HG03439 (cell line): ENCODE data around the gene FANCM.
"Not testable (repeated sequence)": the region's sequence is repeated elsewhere in the genome, so short reads cannot be mapped to it uniquely, and the experiment has no call there.

ENCODE experiments used
- ATAC-seq: cut with Tn5 transposase; IDR thresholded peaks from one replicate; pipeline ENCODE4 v1.9.1; 2021; ENCODE audit warnings: mild to moderate bottlenecking, moderate library complexity; ENCODE audit not compliant: unreplicated experiment

FANCM gene

DNA sequence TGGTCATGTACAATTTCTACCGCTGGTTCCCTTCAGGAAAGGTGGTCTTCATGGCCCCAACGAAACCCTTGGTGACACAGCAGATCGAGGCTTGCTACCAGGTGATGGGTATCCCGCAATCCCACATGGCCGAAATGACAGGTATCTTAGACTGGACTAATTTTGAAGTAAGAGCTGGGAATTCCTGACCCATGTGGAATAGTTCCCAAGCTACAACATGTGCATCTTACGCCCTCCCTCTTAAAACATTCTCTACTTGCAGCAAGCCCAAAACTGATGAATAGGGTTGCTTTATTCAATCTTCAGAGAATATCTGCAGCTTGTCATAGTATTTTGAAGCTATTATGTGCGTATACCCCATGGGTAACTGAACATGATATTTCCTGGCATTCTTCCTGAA, 669 bp downstream of the FANCM start:
- no peak for ATAC-seq

DNA sequence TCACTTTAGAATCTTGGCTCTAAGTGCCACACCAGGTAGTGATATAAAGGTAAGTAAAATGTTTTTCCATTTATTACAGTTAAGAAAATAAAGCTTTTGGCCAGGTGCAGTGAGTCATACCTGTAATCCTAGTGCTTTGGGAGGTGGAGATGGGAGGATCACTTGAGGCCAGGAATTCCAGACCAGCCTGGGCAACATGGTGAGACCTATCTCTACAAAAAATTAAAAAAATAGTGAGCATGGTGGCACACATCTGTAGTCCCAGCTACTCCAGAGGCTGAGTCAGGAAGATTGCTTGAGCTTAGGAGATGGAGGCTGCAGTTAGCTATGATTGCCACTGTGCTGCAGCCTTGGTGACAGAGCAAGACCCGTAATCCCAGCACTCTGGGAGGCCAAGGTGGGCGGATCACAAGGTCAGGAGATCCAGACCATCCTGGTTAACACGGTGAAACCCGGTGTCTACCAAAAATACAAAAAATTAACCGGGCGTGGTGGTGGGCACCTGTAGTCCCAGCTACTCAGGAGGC, 5.0 kb downstream of the FANCM start:
- ATAC-seq, result no peak

DNA sequence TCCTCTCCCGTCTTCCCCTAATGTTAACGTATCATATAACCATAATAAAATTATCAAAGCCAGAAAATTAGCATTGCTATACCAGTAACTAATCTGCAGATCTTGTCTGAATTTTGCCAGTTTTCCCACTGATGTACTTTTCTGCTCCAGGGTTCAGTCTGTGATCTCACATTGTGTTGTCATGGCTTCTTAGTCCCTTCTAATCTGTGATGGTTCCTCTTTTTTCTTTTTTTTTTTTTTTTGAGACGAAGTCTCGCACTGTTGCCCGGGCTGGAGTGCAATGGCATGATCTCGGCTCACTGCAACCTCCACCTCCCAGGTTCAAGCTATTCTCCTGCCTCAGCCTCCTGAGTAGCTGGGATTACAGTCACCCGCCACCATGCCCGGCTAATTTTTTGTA, 6.4 kb downstream of the FANCM start:
- not testable (repeated sequence) for ATAC-seq

DNA sequence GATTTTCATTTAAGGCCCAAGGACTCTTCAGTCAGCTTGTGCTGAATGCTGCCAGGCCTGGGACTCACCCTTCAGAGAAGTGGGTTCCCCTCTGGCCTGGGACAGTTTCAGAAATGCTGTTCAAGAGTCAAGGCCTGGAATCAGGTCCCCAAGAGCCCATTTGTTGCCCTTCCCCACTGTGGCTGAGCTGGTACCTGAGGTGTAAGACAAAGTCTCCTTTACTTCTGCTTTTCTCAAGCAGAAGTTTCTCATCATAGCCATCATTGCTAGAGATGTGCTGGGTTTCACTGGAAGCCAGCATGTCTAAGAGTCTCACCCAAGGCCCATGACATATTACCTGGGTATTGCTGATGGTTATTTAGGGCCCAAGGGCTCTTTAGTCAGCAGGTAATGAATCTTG, 8.9 kb downstream of the FANCM start:
- no peak for ATAC-seq

DNA sequence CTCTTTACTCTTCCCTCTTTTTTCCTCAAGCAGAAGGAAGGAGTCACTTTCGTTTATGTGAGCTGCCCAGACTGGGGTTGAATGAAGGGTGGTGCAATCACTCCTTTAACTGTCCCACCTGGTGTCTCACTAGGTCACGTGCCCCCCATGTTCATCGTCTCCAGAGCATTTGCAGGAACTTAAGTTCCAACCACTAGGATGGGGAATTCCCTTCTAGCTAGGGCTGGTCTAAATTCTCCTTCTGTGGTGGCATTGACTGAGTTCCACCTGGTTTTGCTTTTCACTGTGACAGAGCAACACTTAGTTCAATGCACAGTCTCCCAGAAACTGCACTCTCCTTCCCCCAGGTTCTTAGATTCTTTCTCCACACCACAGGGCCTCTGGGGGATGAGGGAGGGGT, 9.5 kb downstream of the FANCM start:
- ATAC-seq, result no peak

DNA sequence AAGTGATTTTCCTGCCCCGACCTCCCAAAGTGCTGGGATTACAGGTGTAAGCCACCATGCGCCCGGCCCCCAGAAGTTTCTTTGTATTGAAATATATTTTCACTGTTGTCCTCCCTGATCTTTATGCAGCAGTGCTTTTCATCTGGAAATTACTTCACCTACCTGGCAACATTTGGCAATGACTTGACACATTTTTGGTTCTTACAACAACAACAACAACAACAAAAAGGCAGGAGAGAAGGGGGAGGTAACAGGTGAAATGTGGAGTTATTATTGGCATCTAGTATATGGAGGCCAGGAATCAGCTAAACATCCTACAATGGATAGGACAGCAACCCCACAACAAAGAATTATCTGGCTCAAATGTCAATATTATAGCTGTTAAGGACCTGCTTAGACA, 13.9 kb downstream of the FANCM start:
- no peak for ATAC-seq

DNA sequence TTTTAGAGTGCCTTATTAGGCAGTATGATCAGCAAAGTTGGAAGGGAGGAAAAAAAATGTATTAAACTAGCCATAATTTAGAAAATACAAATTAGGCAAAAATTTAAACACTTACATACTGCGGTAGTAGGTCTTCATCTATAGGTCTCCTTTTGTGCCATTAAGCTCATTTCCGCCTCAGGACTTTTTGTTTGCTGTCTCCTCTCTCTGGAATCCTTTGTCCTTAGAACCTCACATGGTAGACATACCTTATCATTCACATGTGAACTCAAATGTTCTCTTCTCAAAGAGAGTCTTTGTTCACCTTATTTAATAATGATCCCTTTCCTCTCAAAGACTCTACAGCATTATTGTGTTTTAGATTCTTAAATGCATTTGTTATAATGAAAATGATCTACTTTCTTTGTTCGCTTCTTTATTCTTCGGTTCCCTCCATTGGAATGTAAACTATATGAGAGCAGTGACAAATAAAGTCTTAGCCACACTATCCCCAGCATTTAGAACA, 14.7 kb downstream of the FANCM start:
- ATAC-seq, result no peak

DNA sequence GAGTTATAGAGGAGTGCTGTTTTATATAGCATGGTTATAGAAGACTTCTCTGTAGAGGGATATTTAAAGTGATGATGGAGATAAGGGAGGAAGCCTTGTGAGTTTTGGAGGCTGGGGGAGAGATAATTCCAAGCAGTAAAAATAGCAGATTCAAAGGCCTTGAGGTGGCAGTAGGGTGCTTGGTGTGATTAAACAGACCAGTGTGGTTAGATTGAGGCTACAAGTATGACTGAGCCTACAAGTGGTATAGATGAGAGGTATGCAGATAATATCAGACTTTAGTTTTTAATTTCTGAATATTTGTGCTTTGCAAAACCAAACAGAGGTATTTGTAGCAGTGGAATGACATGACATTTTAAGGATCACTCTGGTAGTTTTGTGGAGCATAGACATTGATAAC, 20.3 kb downstream of the FANCM start:
- ATAC-seq, result no peak

DNA sequence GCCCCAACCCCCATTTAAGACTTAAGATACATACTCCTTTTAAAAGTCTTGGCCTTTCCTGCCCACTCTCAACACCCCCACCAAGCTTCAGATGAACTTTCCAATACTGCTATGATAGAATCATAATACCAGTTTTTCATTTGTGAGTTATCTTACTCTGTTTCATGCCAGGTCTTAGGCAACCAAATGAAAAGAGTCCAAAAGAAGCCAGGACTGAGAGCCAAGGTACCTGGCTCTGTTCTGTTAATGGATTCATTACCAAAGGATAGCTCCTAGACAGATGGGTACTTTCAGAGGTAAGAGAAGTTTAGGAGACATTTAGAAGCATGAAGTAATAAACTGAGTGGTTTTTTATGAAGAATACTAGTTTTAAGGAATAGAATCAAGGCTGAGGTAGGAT, 34.2 kb downstream of the FANCM start:
- no peak for ATAC-seq

DNA sequence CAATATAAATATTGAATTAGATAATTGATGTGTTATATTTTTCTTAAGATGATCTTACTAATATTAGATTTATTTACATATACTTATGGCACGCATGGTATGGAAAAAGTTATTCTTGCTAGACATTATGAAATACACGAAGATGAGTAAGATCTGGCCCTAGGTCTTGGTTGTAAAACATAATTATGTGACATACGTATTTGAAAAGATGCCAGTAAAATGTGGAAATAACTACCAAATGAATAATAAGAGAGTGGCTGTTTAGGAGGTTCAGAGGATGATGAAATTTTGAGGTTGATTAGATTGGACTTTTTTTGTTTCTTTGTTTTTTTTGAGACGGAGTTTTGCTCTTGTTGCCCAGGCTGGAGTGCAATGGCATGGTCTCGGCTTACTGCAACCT, 41.3 kb downstream of the FANCM start:
- no peak for ATAC-seq

DNA sequence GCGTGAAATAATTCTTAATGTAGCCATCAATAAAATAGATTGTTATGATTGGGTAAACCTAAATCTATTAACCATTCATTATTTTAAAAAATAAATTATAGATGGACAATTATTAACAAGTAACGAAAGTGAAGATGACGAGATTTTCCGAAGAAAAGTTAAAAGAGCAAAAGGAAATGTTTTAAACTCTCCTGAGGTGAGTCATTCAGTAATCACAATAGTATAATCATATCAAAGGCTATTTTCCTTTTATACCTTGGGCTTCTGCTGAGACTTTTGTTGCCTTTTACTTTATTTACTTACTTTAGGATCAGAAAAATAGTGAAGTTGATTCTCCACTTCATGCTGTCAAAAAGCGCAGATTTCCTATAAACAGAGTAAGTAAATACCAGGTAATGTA, 45.6 kb downstream of the FANCM start:
- ATAC-seq, result no peak

DNA sequence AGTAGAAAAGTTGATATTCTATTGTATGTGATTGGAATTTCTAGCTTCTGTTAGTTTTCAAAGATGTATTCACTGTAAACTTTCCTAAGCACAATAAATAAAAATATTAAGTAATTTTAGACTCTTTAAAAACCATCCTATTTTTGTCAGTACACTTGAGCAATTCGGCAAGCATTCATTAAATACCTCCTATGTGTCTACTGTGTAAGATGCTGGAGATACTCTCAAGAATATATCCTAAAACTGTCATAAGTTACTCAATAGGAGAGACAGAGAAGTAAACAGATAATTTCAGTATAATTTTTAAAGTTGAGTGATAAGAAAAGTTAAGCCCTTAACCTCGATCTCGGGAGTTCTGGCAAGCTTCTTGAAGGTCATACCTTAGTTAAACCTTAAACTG, 46.1 kb downstream of the FANCM start:
- no peak for ATAC-seq

DNA sequence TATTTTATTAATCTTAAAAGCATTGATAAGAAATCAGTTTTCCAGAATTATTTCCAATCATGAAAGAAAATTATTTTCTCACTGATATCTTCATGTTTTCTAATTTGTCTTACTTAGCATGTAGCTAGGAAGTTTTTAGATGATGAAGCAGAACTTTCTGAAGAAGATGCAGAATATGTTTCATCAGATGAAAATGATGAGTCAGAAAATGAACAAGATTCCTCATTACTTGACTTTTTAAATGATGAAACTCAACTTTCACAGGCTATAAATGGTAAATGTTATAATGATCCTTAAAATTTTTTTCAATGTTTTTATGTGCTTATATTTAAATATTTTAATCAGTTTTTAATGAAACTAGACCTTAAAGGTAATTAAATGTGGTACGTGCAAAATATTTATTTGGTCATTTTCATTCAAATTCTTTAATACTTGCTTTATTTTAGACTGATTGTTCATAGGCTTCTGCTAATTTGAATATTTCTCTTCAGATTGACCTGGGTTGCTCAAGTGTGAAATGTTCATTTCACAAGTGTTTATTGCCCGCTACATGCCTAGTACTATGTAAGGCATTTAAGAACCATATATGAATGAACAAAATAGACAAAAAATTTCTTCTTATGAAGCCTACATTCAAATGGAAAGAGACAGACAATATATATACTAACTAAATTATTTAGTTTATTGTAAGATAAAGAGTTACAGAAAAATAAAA, 49.5 kb downstream of the FANCM start:
- peak; percentile 61 for ATAC-seq

DNA sequence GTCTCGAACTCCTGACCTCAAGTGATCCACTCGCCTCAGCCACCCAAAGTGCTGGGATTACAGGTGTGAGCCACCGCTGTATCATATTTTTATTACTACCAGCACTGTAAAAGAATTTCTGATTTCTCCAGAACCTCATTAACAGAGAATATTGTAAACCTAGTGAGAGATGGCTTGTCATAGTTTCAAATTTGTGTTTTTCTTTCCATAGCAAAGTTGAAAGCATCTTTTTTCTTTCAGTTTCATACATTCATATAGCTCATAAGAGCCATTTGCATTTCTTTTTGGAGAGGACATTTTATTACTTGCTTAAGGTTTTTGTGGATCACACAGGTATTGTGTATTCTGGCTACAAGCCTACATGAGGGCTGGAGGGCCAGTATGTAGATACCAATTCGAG, 59.2 kb downstream of the FANCM start:
- no peak for ATAC-seq

DNA sequence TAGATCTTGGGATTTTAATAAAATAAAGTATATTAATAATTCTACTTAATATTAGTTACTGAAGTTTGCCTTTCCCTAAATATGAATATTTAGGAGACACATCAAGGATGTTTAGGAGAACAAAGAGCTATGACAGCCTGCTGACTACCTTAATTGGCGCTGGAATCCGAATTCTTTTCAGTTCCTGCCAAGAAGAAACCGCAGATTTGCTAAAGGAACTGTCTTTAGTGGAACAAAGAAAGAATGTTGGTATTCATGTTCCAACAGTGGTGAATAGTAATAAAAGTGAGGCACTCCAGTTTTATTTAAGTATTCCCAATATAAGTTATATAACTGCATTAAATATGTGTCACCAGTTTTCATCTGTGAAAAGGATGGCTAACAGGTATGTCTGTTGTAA, 62.8 kb downstream of the FANCM start:
- no peak for ATAC-seq

DNA sequence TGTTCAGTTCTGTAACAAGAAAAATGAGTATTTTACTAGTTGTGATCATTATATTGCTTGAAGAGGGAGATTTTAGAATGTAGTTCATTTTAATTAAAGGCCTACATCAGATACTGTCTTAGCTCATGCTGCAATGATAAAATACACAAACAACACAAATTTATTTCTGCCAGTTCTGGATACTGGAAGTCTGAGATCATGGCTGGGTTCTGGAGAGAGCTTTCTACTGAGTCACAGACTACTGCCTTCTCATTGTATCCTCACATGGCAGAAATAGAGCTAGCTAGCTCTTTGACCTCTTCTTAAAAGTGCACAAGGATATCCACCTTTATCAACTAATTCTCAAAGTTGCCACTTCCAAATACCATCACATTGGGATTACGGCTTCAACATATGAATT, 63.5 kb downstream of the FANCM start:
- ATAC-seq, result no peak

DNA sequence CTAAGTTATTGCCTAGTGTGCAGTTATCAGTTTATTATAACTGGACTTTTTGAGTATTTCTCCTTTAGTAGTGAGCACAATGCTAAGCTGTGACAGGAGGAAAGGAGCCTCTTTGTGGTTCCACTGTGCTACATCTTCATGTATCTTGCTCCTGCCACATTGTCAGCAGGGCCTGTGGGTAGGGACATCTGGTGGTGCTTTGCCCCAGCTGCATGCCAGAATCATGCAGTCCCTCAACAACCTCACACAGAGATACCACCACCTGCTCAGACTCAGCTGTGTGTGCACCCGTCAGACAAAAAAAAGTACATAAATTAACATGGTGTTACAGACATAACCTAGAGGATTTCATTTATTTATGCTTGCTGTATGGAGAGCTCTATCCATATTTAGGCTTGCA, 66.2 kb downstream of the FANCM start:
- peak; percentile 64 for ATAC-seq

DNA sequence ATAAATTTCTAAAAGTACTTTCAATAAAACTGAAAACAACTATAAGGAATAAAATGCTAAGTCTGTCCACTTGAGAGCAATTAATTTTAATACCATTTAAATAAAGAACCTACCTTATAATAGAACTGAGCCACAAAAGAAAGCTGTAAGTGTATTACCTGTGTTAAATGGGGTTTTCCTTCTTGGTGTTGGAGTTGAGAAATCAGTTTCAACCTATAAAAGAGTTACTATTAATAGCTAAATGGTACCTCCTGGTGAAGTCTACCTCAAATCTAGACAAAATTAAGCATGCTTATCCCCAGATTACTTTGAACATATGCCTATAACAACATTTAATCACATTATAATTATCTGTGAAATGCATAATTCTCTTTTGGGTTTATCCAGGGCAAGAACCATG, 68.5 kb downstream of the FANCM start:
- no peak for ATAC-seq

DNA sequence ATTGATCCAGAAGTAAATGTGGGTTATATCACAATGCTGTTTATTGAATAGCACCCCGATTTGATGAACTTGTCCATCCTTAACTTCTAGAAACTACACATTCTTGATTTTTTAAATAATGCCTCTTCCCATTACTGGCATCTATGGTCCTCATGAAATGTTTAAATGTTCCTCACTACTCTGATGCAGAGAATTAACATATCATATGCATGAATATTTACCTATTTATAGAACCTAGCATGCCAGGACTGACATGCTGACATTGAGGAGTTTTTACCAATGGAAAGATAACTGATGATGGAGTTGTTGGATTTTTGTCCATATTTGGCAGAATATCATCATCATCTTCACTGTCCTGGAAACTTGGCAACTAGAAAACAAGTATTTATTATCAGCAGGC, 74.4 kb downstream of the FANCM start:
- ATAC-seq, result no peak

DNA sequence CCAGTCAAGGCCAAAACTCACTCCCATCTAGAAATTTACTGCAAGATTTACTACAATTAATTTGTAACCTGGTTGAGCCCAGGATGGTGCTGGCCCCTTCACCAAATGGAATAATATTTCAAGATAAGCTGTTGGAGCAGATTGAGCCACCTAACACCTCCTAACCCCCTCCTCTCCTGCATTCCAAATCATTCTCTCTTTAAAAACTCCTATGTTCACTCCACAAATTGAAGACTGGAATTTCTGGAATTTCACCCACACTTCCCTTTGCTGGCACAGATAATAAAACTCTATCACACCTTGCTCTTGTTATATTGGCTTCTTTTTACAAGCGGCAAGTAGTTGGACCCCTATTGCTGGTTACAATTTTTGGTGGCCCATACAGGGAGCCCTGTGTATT, 75.6 kb downstream of the FANCM start:
- no peak for ATAC-seq

DNA sequence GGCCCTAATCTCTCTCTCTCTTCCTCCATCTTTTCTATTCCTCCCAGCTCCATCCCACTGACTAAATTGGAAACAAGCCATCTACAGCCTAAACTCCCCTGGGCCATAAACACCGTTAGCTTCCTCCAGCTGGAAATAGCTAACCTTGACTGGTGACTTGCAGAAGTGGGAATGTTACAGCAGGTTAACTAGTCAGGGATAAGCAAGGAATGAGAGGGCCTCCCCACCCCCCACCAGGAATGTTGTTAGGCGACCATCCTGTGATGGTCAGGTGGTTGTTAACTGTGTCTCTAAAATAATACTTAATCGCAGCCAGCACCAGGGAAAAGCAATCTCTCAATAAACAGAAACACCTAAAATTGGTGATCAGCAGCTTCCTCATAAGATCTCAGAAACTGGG, 76.5 kb downstream of the FANCM start:
- no peak for ATAC-seq

DNA sequence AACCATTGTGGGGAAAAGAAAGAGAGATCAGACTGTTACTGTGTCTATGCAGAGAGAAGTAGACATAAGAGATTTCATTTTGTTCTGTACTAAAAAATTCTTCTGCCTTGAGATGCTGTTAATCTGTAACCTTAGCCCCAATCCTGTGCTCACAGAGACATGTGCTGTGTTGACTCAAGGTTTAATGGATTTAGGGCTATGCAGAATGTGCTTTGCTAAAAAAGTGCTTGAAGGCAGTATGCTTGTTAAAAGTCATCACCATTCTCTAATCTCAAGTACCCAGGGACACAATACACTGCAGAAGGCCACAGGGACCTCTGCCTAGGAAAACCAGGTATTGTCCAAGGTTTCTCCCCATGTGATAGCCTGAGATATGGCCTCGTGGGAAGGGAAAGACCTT, 78.0 kb downstream of the FANCM start:
- not testable (repeated sequence) for ATAC-seq

DNA sequence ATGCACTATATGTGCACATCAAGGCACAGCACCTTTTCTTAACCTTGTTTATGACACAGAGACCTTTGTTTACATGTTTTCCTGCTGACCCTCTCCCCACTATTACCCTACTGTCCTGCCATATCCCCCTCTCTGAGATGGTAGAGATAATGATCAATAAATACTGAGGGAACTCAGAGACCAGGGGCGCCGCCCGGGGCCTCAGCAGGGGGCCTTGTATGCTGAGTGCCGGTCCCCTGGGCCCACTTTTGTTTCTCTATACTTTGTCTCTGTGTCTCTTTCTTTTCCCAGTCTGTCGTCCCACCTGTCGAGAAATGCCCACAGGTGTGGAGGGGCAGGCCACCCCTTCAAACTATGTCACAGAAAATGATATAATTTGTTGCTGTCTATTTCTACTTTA, 78.6 kb downstream of the FANCM start:
- not testable (repeated sequence) for ATAC-seq
